ENCODE results near the gene SETD3. TPM values are rescaled to one million over a fixed set of nuclear protein-coding genes. Genes with fewer than 3 reads are reported as not detected.
A peak's percentile ranks its signal among the peaks of the same experiment; 100 is the strongest.

Gene SETD3
- total and polyA plus RNA-seq, 10 of the 15 experiments (the other 5 are each of a cell fraction or from before 2014, with no cell fraction given), result 11.3 to 44.2 (median 36.5) TPM

GRCh38 chr14:99412117-99413061 is 68.3 kb downstream of the SETD3 start:
- Histone ChIP-seq H3K9ac (ENCODE audit: control insufficient read depth, insufficient read depth, low read length) (no peak overlapping the region), H4K20me1 (ENCODE audit: control insufficient read depth, insufficient read depth) (no peaks in the 10 kb centered on the region), H3K4me1 (ENCODE audit: control insufficient read depth, insufficient read depth, low read length) (peaks cover 5% of the 10 kb centered on the region; the same call in 1 of the 2 replicates), H3K79me2 (ENCODE audit: control insufficient read depth, insufficient read depth, low read length) (no peaks in the 10 kb centered on the region), H2AFZ (ENCODE audit: control insufficient read depth, low read depth, low read length) (no peak overlapping the region), H3K27ac (ENCODE audit: control insufficient read depth, insufficient read depth) (no peak overlapping the region), H3K27me3 (replicated peaks in 1 of 2; ENCODE audit: control insufficient read depth in 2 of 2, insufficient read depth in 2 of 2, low read length in 1 of 2) (no peaks in the 10 kb centered on the region), H3K4me3 (no peak overlapping the region), H3K9me3 (replicated peaks; ENCODE audit: control insufficient read depth, insufficient read depth, low read length) (no peaks in the 10 kb centered on the region), H3K36me3 (ENCODE audit: control insufficient read depth in 2 of 2, insufficient read depth in 2 of 2, low read length in 1 of 2) (peaks cover 0 to 12% of the 10 kb centered on the region in 2 experiments; a peak in 3 of 4 replicates), H3K4me2 (ENCODE audit: control insufficient read depth, insufficient read depth) (no peak overlapping the region)
- ChIA-PET SMC1A (ENCODE audit: uncharacterized antibody, unreplicated experiment) (interaction anchor here (0.7 to 1.0 kb wide), 3 partner anchors 19 to 1864 kb away, joined by 3 read pairs; no protein-coding TSS in a partner anchor), POLR2A (no interaction called here), CTCF (interaction anchor here (1.2 to 10.1 kb wide), 3 partner anchors 11 to 93 kb away, joined by 3 to 233 read pairs (median 3); no protein-coding TSS in a partner anchor), RAD21 (ENCODE audit: unreplicated experiment) (interaction anchor here (1.1 to 1.5 kb wide), 2 partner anchors 24 to 92 kb away, joined by 3 read pairs; no protein-coding TSS in a partner anchor)
- FAIRE-seq (no peak), DNase-seq (ENCODE audit: low read depth, low spot score) (no peak), ATAC-seq (peak; percentile 59)
- WGBS (ENCODE audit: insufficient coverage, insufficient replicate concordance, low lambda C conversion rate, missing lambda C conversion rate), result 69% methylated on average over 17 of the region's 17 CpGs
- intact Hi-C loops (cut with micrococcal nuclease; ENCODE audit: unreplicated experiment) (no loop called here), in situ Hi-C loops (cut with MboI) (no loop called here)
- no TSS peak for BruUV-seq (replicated peaks)
- TF ChIP-seq ESRRA (IDR thresholded peaks at IDR 0.05; ENCODE audit: low read length) (no peak), DPF2 (IDR thresholded peaks at IDR 0.05) (peak; percentile 22; the same call in 1 of the 2 replicates), BCL11A (IDR thresholded peaks at IDR 0.05; ENCODE audit: low read depth, low read length) (0 out of 2 replicates have a peak, but pooled peaks have one; percentile 16), JUNB (IDR thresholded peaks at IDR 0.05) (peak; percentile 12; the same call in 1 of the 2 replicates), MTA2 (IDR thresholded peaks at IDR 0.05; ENCODE audit: low read depth) (0 out of 2 replicates have a peak, but pooled peaks have one; percentile 22), IKZF1 (conservative IDR thresholded peaks at IDR 0.05) (peak; percentile 49), NFYA (IDR thresholded peaks at IDR 0.05; ENCODE audit: borderline replicate concordance, low read depth, low read length) (no peak)

Data from GM12878 (cell line).